SJSA1 (cell line): Measurements from ENCODE around the gene HYI. TPM values are rescaled to one million over a fixed set of nuclear protein-coding genes. Genes with fewer than 3 reads are reported as not detected.
"Not testable (repeated sequence)": the region's sequence is repeated elsewhere in the genome, so short reads cannot be mapped to it uniquely, and the experiment has no call there.

Experiments used
- DNase-seq, 2 experiments: peaks; one replicate each; pipeline ENCODE4 v3.0.0-alpha.2; 2015 to 2020; ENCODE audit warnings: low spot score in 2 of 2, low read depth in 1 of 2
- H3K27ac ChIP-seq: fragments of 250-450 bp; sonication (Bioruptor Pico); 2 replicates; pipeline ENCODE4 v1.5.1; 2020; ENCODE audit warnings: mild to moderate bottlenecking, moderate library complexity
- H3K27me3 ChIP-seq: fragments of 250-450 bp; sonication (Bioruptor Pico); replicated peaks from 2 replicates; pipeline ENCODE4 v1.5.1; 2020; ENCODE audit warnings: mild to moderate bottlenecking, moderate library complexity
- H3K36me3 ChIP-seq: fragments of 250-450 bp; sonication (Bioruptor Pico); 2 replicates; pipeline ENCODE4 v1.5.1; 2020; ENCODE audit warnings: mild to moderate bottlenecking
- H3K4me1 ChIP-seq: fragments of 250-450 bp; sonication (Bioruptor Pico); replicated peaks from 2 replicates; pipeline ENCODE4 v1.6.1; 2021; ENCODE audit warnings: mild to moderate bottlenecking
- H3K4me3 ChIP-seq: fragments of 250-450 bp; sonication (Bioruptor Pico); 2 replicates; pipeline ENCODE4 v1.5.1; 2020; ENCODE audit warnings: mild to moderate bottlenecking
- H3K9me3 ChIP-seq: fragments of 250-450 bp; sonication (Bioruptor Pico); replicated peaks from 2 replicates; pipeline ENCODE4 v1.5.1; 2020; ENCODE audit warnings: mild to moderate bottlenecking
- total RNA-seq: library from RNA; depleted of rRNA; stranded (reverse); fragments of >200 nt; shearing (Covaris generic); gene quantifications from 2 replicates; pipeline ENCODE4 v1.2.3, GENCODE V29; 2014; rRNA removed

Gene HYI
- total RNA-seq = 44.3 and 47.2 TPM in 2 replicates

DNA sequence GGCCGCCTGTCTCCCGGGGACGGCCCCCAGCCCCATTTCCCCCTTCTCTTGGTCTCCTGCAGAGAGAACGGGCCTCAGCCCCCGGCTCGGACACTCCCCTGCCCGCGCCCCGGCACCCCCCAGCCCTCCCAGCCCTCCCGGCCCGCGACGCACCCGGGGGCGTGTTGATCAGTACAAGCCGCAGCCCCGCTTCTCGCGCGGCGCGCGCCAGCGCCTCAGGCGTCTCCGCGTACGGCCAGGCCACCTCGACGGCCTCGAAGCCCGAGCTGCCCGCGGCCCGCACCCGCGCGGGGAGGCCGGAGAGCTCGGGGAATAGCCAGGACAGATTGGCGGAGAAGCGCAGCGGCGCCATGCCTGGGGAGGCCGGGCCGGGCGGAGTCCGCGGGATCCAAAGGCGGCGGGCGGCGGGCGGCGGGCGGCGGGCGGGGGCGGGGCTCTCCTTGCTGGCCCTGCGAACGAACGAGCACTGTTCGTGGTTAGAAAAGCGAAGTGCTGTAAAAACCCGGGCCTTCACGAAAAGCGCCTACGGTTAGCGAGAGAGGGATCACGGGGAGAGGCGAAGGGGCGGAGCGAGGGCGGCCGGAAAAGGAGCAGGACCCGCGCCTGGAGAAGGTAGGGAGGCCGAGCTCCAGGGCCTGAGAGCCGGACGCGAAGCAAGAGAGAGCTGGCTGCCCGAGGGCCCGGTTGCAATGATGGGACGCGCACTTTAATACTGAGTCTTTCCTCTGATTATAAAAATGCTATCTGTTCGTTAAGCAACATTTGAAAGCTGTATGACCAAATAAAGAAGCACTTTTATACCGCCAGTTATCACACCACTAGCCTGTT is at the start of gene HYI:
Gene HYI (minus strand): TSS at position 490 of the 828 bp plus-strand sequence. CDS start 138 bp downstream, at position 352.
- Histone ChIP-seq H3K4me1 (peaks cover 26% of the 10 kb centered on the region), H3K4me3 (peak within 1 kb of the TSS; percentile 54), H3K36me3 (peaks cover 40% of the 10 kb centered on the region), H3K9me3 (0 out of 2 replicates have a peak, but pooled peaks cover 3% of the 10 kb centered on the region), H3K27ac (peak within 1 kb of the TSS; percentile 87), H3K27me3 (no peaks in the 10 kb centered on the region)
- peak; percentile 84 to 93 for DNase-seq

GRCh38 chr1:43501806-43502205 is 48.1 kb upstream of the HYI start:
- not testable (repeated sequence) for H3K27ac ChIP-seq, H3K36me3 ChIP-seq, H3K4me1 ChIP-seq, DNase-seq, H3K4me3 ChIP-seq, H3K9me3 ChIP-seq, H3K27me3 ChIP-seq

DNA sequence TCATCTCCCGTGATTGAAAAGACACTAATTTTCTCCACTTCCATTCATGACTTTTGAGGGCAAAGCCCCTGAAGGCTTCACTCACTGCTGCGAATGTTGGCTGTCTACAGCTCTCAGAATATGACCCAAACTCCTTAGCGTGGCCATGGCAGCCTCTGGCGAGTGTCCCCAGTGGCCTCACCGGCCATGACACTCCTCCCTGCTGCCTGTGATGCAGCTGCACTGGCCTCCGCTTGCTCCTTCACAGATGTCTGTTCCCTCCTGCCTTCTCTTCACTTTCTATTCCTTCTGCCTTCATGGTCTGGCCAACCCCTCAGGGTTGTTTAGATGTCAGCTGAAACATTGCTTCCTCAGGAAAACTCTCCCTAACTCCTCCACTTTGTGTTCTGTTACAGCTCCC is 46.2 kb upstream of the HYI start:
- H3K27ac ChIP-seq = no peak overlapping the region
- no peaks in the 10 kb centered on the region for H3K9me3 ChIP-seq
- DNase-seq = no peak
- H3K36me3 ChIP-seq = no peaks in the 10 kb centered on the region
- no peaks in the 10 kb centered on the region for H3K4me1 ChIP-seq
- H3K4me3 ChIP-seq = no peak overlapping the region
- H3K27me3 ChIP-seq = no peaks in the 10 kb centered on the region

GRCh38 chr1:43495204-43495603 is 41.5 kb upstream of the HYI start:
- H3K36me3 ChIP-seq = no peaks in the 10 kb centered on the region
- no peak overlapping the region for H3K4me3 ChIP-seq
- H3K4me1 ChIP-seq = no peaks in the 10 kb centered on the region
- H3K9me3 ChIP-seq = peaks cover 4% of the 10 kb centered on the region; the same call in 1 of the 2 replicates
- no peaks in the 10 kb centered on the region for H3K27me3 ChIP-seq
- no peak for DNase-seq
- no peak overlapping the region for H3K27ac ChIP-seq

- DNase-seq = no peak
- H3K36me3 ChIP-seq = no peaks in the 10 kb centered on the region
- H3K27ac ChIP-seq = no peak overlapping the region
- H3K4me1 ChIP-seq = no peaks in the 10 kb centered on the region
- no peak overlapping the region for H3K4me3 ChIP-seq
- H3K9me3 ChIP-seq = peaks cover 4% of the 10 kb centered on the region; the same call in 1 of the 2 replicates
- H3K27me3 ChIP-seq = no peaks in the 10 kb centered on the region
Observed at GRCh38 chr1:43493661-43494450, 40.1 kb upstream of the HYI start.

DNA sequence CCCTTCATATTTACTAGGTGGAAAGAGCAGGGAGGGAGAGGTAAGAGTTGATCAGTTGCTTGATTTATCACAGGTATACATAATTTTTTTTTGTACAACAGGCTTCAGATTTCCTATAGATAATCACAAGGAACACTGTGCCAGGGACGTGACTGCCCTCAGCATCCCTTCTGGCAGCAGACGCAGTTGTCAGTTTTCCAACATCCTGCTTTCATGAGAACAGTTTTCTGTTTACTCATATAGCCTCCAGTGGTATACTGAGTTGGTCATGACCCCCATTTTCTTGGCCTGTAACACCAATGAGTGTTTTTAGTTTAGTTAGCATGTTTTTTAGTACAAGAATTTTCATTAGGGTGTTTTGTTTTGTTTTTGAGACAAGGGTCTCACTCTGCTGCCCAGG is 39.1 kb upstream of the HYI start:
- H3K36me3 ChIP-seq = no peaks in the 10 kb centered on the region
- no peaks in the 10 kb centered on the region for H3K27me3 ChIP-seq
- H3K27ac ChIP-seq = no peak overlapping the region
- H3K9me3 ChIP-seq = peaks cover 9% of the 10 kb centered on the region
- H3K4me1 ChIP-seq = no peaks in the 10 kb centered on the region
- H3K4me3 ChIP-seq = no peak overlapping the region
- no peak for DNase-seq

DNA sequence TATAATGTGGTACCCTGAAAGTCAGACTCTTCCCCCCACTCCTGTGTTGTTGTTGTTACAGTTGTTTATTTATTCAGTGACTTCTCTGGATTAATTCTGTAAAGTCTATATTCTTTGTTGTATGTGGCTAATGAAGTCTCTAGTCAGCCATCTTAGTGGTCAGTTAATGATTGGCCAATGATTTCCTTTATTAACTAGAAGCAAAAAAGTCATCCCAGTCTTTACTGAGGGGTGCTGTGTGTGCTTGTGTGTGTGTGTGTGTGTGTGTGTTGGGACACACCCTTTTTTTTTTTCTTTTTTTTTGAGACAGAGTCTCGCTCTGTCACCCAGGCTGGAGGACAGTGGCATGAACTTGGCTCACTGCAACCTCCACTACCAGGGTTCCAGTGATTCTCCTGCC is 37.3 kb upstream of the HYI start:
- H3K27ac ChIP-seq = no peak overlapping the region
- no peak overlapping the region for H3K4me3 ChIP-seq
- DNase-seq = no peak
- H3K36me3 ChIP-seq = no peaks in the 10 kb centered on the region
- H3K9me3 ChIP-seq = peaks cover 12% of the 10 kb centered on the region
- H3K27me3 ChIP-seq = no peaks in the 10 kb centered on the region
- no peaks in the 10 kb centered on the region for H3K4me1 ChIP-seq

- H3K27me3 ChIP-seq = no peaks in the 10 kb centered on the region
- no peaks in the 10 kb centered on the region for H3K36me3 ChIP-seq
- peaks cover 12% of the 10 kb centered on the region for H3K9me3 ChIP-seq
- no peak overlapping the region for H3K4me3 ChIP-seq
- no peaks in the 10 kb centered on the region for H3K4me1 ChIP-seq
- no peak for DNase-seq
- no peak overlapping the region for H3K27ac ChIP-seq
Observed at GRCh38 chr1:43488165-43488564, 34.4 kb upstream of the HYI start.

- H3K27ac ChIP-seq = no peak overlapping the region
- no peak overlapping the region for H3K4me3 ChIP-seq
- no peak for DNase-seq
- no peaks in the 10 kb centered on the region for H3K4me1 ChIP-seq
- H3K36me3 ChIP-seq = no peaks in the 10 kb centered on the region
- H3K9me3 ChIP-seq = peaks cover 8% of the 10 kb centered on the region; the same call in 1 of the 2 replicates
- no peaks in the 10 kb centered on the region for H3K27me3 ChIP-seq
Observed at GRCh38 chr1:43484367-43484766, 30.6 kb upstream of the HYI start.

DNA sequence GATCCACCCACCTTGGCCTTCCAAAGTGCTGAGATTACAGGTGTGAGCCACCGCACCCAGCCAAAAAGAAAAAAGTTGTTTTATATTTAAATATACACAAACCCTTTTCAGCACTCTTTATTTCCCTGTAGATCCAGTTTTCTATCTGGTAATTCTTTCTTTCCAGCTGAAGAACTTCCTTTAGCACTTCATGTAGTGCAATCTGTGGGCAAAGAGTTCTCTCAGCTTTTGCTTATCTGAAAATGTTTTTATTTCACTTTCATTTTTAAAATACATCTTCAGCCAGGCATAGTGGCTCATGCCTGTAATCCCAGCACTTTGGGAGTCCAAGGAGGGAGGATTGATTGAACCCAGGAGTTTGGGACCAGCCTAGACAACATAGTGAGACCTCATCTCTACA is 28.5 kb upstream of the HYI start:
- no peak for DNase-seq

GRCh38 chr1:43481491-43481890 is 27.8 kb upstream of the HYI start:
- H3K4me1 ChIP-seq = peaks cover 1% of the 10 kb centered on the region
- no peak for DNase-seq
- H3K36me3 ChIP-seq = no peaks in the 10 kb centered on the region
- H3K27ac ChIP-seq = no peak overlapping the region
- no peak overlapping the region for H3K4me3 ChIP-seq
- no peaks in the 10 kb centered on the region for H3K9me3 ChIP-seq
- no peaks in the 10 kb centered on the region for H3K27me3 ChIP-seq

More for the DNA sequence above, 28.5 kb upstream of the HYI start:
- H3K4me1 ChIP-seq = no peaks in the 10 kb centered on the region; the same call in 1 of the 2 replicates
- H3K9me3 ChIP-seq = no peaks in the 10 kb centered on the region
- H3K27ac ChIP-seq = no peak overlapping the region
- no peaks in the 10 kb centered on the region for H3K27me3 ChIP-seq
- H3K36me3 ChIP-seq = no peaks in the 10 kb centered on the region
- H3K4me3 ChIP-seq = no peak overlapping the region

- Histone ChIP-seq H3K9me3 (no peaks in the 10 kb centered on the region), H3K4me3 (no peak overlapping the region), H3K36me3 (no peaks in the 10 kb centered on the region), H3K4me1 (peaks cover 22% of the 10 kb centered on the region), H3K27ac (no peak overlapping the region), H3K27me3 (no peaks in the 10 kb centered on the region)
- no peak for DNase-seq
Observed at GRCh38 chr1:43479414-43479813, 25.7 kb upstream of the HYI start.

GRCh38 chr1:43477716-43478115 is 24.0 kb upstream of the HYI start:
- no peaks in the 10 kb centered on the region for H3K9me3 ChIP-seq
- no peak overlapping the region for H3K4me3 ChIP-seq
- H3K4me1 ChIP-seq = peaks cover 39% of the 10 kb centered on the region
- H3K27me3 ChIP-seq = no peaks in the 10 kb centered on the region
- no peak overlapping the region for H3K27ac ChIP-seq
- no peak for DNase-seq
- H3K36me3 ChIP-seq = no peaks in the 10 kb centered on the region
